Measurements from ENCODE around the gene C2orf15. TPM values are rescaled to one million over a fixed set of nuclear protein-coding genes. Genes with fewer than 3 reads are reported as not detected.
"Not testable (repeated sequence)": the region's sequence is repeated elsewhere in the genome, so short reads cannot be mapped to it uniquely, and the experiment has no call there.

C2orf15 gene
- total and polyA plus RNA-seq, 7 donors = 2.4 to 2.8 (median 2.5) TPM; not detected in 4

DNA sequence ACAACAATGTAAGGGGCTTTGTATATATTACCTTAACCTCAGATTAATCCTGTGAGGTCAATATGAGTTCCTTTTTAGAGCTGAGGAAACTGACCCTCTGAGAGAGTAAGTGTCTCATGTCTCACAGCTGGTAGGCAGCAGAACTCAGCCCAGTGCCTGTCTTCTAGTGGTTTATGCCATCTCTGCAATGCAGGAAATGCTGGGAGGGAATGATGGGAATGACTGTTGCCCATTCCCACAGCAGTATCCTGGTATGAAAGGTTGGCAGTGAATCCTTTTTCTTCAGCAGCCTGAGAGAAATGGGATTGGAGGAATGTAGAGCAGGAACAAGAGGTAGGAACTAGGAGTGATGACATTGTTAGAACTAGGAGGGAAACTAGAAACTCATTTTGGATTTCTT is 45.5 kb downstream of the C2orf15 start:
- Histone ChIP-seq H3K36me3 (peaks cover 3 to 45% (median 10%) of the 10 kb centered on the region in 4 donors), H3K27me3 (no peaks in the 10 kb centered on the region), H3K27ac (no peak overlapping the region), H3K9me3 (no peaks in the 10 kb centered on the region), H3K4me1 (peaks cover 0 to 11% (median 8%) of the 10 kb centered on the region in 4 donors), H3K4me3 (no peak overlapping the region)
- TF ChIP-seq POLR2AphosphoS5 (IDR thresholded peaks at IDR 0.05) (no peak), POLR2A (IDR thresholded peaks at IDR 0.05) (no peak), EP300 (IDR thresholded peaks at IDR 0.05) (no peak)
- TF ChIP-seq, protein P1, sequence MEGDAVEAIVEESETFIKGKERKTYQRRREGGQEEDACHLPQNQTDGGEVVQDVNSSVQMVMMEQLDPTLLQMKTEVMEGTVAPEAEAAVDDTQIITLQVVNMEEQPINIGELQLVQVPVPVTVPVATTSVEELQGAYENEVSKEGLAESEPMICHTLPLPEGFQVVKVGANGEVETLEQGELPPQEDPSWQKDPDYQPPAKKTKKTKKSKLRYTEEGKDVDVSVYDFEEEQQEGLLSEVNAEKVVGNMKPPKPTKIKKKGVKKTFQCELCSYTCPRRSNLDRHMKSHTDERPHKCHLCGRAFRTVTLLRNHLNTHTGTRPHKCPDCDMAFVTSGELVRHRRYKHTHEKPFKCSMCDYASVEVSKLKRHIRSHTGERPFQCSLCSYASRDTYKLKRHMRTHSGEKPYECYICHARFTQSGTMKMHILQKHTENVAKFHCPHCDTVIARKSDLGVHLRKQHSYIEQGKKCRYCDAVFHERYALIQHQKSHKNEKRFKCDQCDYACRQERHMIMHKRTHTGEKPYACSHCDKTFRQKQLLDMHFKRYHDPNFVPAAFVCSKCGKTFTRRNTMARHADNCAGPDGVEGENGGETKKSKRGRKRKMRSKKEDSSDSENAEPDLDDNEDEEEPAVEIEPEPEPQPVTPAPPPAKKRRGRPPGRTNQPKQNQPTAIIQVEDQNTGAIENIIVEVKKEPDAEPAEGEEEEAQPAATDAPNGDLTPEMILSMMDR (IDR thresholded peaks at IDR 0.05) = no peak
- intact Hi-C loops (cut with DNase I) = no loop called here
- DNase-seq = no peak

DNA sequence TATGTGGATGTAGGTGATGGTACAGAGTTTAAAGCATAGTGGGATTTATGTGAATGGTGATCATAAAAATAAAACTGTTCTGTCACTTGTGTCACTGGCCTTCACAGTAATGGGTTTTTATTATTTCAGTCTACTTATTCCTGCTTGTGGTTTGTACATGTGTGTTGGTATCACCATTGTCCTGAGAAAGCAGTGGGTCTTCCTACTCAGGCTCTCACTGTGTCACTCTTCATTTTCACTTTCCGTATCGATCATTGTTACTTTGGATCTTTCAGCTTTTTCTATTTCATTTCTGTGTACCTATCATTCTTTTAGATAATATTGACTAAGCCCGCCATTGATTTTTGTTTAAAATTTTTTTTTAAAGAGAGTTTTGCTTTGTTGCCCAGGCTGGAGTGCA is 46.9 kb downstream of the C2orf15 start:
- DNase-seq = no peak
- intact Hi-C loops (cut with DNase I) = no loop called here
- Histone ChIP-seq H3K27ac (no peak overlapping the region), H3K36me3 (peaks cover 3 to 58% (median 10%) of the 10 kb centered on the region in 4 donors), H3K27me3 (no peaks in the 10 kb centered on the region), H3K4me3 (no peak overlapping the region), H3K9me3 (no peaks in the 10 kb centered on the region), H3K4me1 (peaks cover 0 to under 1% (median 0%) of the 10 kb centered on the region in 4 donors)
- WGBS, 2 donors = 94 to 96% methylated on average over 3 of the region's 3 CpGs
- TF ChIP-seq POLR2A (IDR thresholded peaks at IDR 0.05) (no peak), POLR2AphosphoS5 (IDR thresholded peaks at IDR 0.05) (no peak)

DNA sequence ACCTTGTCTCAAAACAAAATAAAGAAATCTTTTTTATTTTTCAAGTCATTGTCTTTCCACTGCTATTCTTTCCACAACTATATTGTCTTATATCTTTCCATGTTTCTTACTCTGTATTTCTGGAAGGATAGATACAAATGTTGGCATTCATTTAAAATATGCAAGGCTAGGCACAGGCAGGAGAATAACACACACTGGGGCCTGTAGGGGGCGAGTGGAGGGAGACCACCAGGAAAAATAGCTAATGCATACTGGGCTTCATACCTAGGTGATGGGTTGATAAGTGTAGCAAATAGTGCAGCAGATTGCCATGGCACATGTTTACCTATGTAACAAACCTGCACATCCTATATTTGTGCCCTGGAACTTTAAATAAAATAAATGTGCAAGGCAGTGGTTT is 49.0 kb downstream of the C2orf15 start:
- no peaks in the 10 kb centered on the region for H3K9me3 ChIP-seq
- H3K27me3 ChIP-seq = no peaks in the 10 kb centered on the region
- WGBS, 2 donors = 93 to 96% methylated on average over 1 of the region's 1 CpG
- DNase-seq = no peak
- no peak overlapping the region for H3K4me3 ChIP-seq
- H3K4me1 ChIP-seq = no peaks in the 10 kb centered on the region
- intact Hi-C loops (cut with DNase I) = no loop called here
- no peak for TF ChIP-seq POLR2AphosphoS5 (IDR thresholded peaks at IDR 0.05)
- TF ChIP-seq, protein P1 (IDR thresholded peaks at IDR 0.05) = no peak
- no peak for TF ChIP-seq POLR2A (IDR thresholded peaks at IDR 0.05)
- no peak for TF ChIP-seq EP300 (IDR thresholded peaks at IDR 0.05)
- H3K27ac ChIP-seq = no peak overlapping the region
- H3K36me3 ChIP-seq = peaks cover 3 to 75% (median 14%) of the 10 kb centered on the region in 4 donors

- H3K27ac ChIP-seq; H3K4me3 ChIP-seq; H3K27me3 ChIP-seq; H3K4me1 ChIP-seq; DNase-seq; H3K9me3 ChIP-seq; intact Hi-C loops (cut with DNase I): not testable (repeated sequence)
- H3K36me3 ChIP-seq = peaks cover 3 to 87% (median 24%) of the 10 kb centered on the region in 4 donors
- WGBS, 2 donors = 97 to 98% methylated on average over 4 of the region's 4 CpGs
Measured at GRCh38 chr2:99192364-99192763, 50.9 kb downstream of the C2orf15 start.

GRCh38 chr2:99198103-99198841 is 56.8 kb downstream of the C2orf15 start:
- H3K9me3 ChIP-seq = no peaks in the 10 kb centered on the region
- WGBS, 2 donors = 47 to 74% methylated on average over 6 of the region's 6 CpGs
- TF ChIP-seq EP300 (IDR thresholded peaks at IDR 0.05) = no peak
- TF ChIP-seq, protein P1 (IDR thresholded peaks at IDR 0.05) = no peak
- no peak for TF ChIP-seq POLR2A (IDR thresholded peaks at IDR 0.05)
- no peak for TF ChIP-seq POLR2AphosphoS5 (IDR thresholded peaks at IDR 0.05)
- H3K4me1 ChIP-seq = no peaks in the 10 kb centered on the region
- no peak overlapping the region for H3K4me3 ChIP-seq
- intact Hi-C loops (cut with DNase I) = no loop called here
- H3K36me3 ChIP-seq = peaks cover 0 to 60% (median 16%) of the 10 kb centered on the region in 4 donors
- H3K27ac ChIP-seq = no peak overlapping the region
- no peaks in the 10 kb centered on the region for H3K27me3 ChIP-seq
- DNase-seq = no peak

Data from sigmoid colon (tissue), 7 donors.